SK-N-SH treated with all-trans-retinoic acid at 6 μM for 48 hours (cell line): ENCODE measurements around the gene SMIM34.

Experiments used
- ATAC-seq: fragments of 200-7000 bp; cut with Tn5 transposase; 3 replicates; pipeline ENCODE4 v1.9.1; 2020; ENCODE audit warnings: mild to moderate bottlenecking, moderate library complexity
- ARNTL ChIP-seq: fragments of 450-650 bp; formaldehyde crosslinking; IDR thresholded peaks from 2 replicates; pipeline ENCODE4 v1.5.0; 2020; ENCODE audit warnings: low read depth, mild to moderate bottlenecking, moderate library complexity, borderline replicate concordance
- BACH2 ChIP-seq: fragments of 250-450 bp; sonication (Bioruptor Pico); IDR thresholded peaks from 2 replicates; pipeline ENCODE4 v1.9.0; 2021; ENCODE audit warnings: mild to moderate bottlenecking, borderline replicate concordance
- CSDC2 ChIP-seq: fragments of 250-450 bp; sonication (Bioruptor Pico); IDR thresholded peaks from 2 replicates; pipeline ENCODE4 v1.5.0; 2020; ENCODE audit warnings: mild to moderate bottlenecking, moderate library complexity
- ESRRG ChIP-seq: fragments of 250-450 bp; sonication (Bioruptor Pico); IDR thresholded peaks from 2 replicates; pipeline ENCODE4 v1.6.1; 2021; ENCODE audit warnings: mild to moderate bottlenecking
- GLIS3 ChIP-seq: fragments of 250-450 bp; sonication (Bioruptor Pico); IDR thresholded peaks from 2 replicates; pipeline ENCODE4 v1.5.0; 2020; ENCODE audit warnings: mild to moderate bottlenecking, moderate library complexity
- OSR1 ChIP-seq: fragments of 250-450 bp; sonication (Bioruptor Pico); IDR thresholded peaks from 2 replicates; pipeline ENCODE4 v1.8.0; 2022; ENCODE audit warnings: moderate library complexity, mild to moderate bottlenecking, inconsistent platforms
- PPARA ChIP-seq: fragments of 250-450 bp; sonication (Bioruptor Pico); IDR thresholded peaks from 2 replicates; pipeline ENCODE4 v1.5.0; 2020; ENCODE audit warnings: mild to moderate bottlenecking, borderline replicate concordance
- RARB ChIP-seq: fragments of 250-450 bp; sonication (Bioruptor Pico); IDR thresholded peaks from 2 replicates; pipeline ENCODE4 v1.8.0; 2021; ENCODE audit warnings: mild to moderate bottlenecking, moderate library complexity
- SNAI2 ChIP-seq: fragments of 250-450 bp; sonication (Bioruptor Pico); IDR thresholded peaks from 2 replicates; pipeline ENCODE4 v1.5.0; 2020; ENCODE audit warnings: mild to moderate bottlenecking, moderate library complexity
- TCF4 ChIP-seq: fragments of 250-450 bp; sonication (Bioruptor Pico); IDR thresholded peaks from 2 replicates; pipeline ENCODE4 v1.8.0; 2021; ENCODE audit warnings: mild to moderate bottlenecking, moderate library complexity, borderline replicate concordance
- TOX ChIP-seq: fragments of 250-450 bp; sonication (Bioruptor Pico); IDR thresholded peaks from 2 replicates; pipeline ENCODE4 v1.8.0; 2021; ENCODE audit warnings: mild to moderate bottlenecking, moderate library complexity, borderline replicate concordance
- ZC3H10 ChIP-seq: fragments of 250-450 bp; sonication (Bioruptor Pico); IDR thresholded peaks from 2 replicates; pipeline ENCODE4 v1.5.1; 2021; ENCODE audit warnings: mild to moderate bottlenecking, moderate library complexity
- ZFP30 ChIP-seq: fragments of 450-650 bp; formaldehyde crosslinking; IDR thresholded peaks from 2 replicates; pipeline ENCODE4 v1.5.0; 2022; ENCODE audit warnings: mild to moderate bottlenecking, moderate library complexity
- ZNF565 ChIP-seq: fragments of 450-650 bp; formaldehyde crosslinking; conservative IDR thresholded peaks from 2 replicates; pipeline ENCODE4 v1.5.0; 2020; ENCODE audit warnings: low read depth, mild to moderate bottlenecking, moderate library complexity
- ZNF70 ChIP-seq: fragments of 450-650 bp; formaldehyde crosslinking; IDR thresholded peaks from 2 replicates; pipeline ENCODE4 v1.5.0; 2020; ENCODE audit warnings: mild to moderate bottlenecking, moderate library complexity
- ZNF8 ChIP-seq: fragments of 450-650 bp; formaldehyde crosslinking; IDR thresholded peaks from 2 replicates; pipeline ENCODE4 v1.5.0; 2020; ENCODE audit warnings: mild to moderate bottlenecking, moderate library complexity
- TF ChIP-seq, protein P1 (sequence below): fragments of 250-450 bp; sonication (Bioruptor Pico); IDR thresholded peaks from 2 replicates; pipeline ENCODE4 v1.5.0; 2020; ENCODE audit warnings: mild to moderate bottlenecking, moderate library complexity
- TF ChIP-seq, protein P2 (sequence below): fragments of 250-450 bp; sonication (Bioruptor Pico); IDR thresholded peaks from 2 replicates; pipeline ENCODE4 v1.8.0; 2021; ENCODE audit warnings: low read depth, mild to moderate bottlenecking, moderate library complexity, borderline replicate concordance
- TF ChIP-seq, protein P3 (sequence below): fragments of 250-450 bp; sonication (Bioruptor Pico); IDR thresholded peaks from 2 replicates; pipeline ENCODE4 v1.5.1; 2020; ENCODE audit warnings: low read depth, mild to moderate bottlenecking, moderate library complexity
- TF ChIP-seq, protein P4 (sequence below): fragments of 250-450 bp; sonication (Bioruptor Pico); IDR thresholded peaks from 2 replicates; pipeline ENCODE4 v1.8.0; 2020; ENCODE audit warnings: mild to moderate bottlenecking, moderate library complexity, borderline replicate concordance

Gene SMIM34

DNA sequence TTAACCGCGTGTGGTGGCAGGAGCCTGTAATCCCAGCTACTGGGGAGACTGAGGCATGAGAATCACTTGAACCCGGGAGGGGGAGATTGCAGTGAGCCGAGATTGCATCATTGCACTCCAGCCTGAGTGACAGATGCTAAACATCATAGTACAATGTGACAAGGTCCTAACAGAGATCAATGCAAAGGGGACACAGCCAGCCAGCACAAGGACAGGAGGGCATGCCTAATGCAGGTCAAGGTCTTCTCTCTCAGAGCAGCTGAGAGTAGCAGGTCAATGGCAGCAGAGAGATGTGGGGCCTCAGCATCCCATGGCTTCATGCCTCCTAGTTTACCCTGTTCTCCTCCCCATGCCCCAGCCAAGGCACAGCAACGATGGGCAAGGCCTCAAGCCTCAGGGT, 51.4 kb downstream of the SMIM34 start:
- TF ChIP-seq, protein P1, sequence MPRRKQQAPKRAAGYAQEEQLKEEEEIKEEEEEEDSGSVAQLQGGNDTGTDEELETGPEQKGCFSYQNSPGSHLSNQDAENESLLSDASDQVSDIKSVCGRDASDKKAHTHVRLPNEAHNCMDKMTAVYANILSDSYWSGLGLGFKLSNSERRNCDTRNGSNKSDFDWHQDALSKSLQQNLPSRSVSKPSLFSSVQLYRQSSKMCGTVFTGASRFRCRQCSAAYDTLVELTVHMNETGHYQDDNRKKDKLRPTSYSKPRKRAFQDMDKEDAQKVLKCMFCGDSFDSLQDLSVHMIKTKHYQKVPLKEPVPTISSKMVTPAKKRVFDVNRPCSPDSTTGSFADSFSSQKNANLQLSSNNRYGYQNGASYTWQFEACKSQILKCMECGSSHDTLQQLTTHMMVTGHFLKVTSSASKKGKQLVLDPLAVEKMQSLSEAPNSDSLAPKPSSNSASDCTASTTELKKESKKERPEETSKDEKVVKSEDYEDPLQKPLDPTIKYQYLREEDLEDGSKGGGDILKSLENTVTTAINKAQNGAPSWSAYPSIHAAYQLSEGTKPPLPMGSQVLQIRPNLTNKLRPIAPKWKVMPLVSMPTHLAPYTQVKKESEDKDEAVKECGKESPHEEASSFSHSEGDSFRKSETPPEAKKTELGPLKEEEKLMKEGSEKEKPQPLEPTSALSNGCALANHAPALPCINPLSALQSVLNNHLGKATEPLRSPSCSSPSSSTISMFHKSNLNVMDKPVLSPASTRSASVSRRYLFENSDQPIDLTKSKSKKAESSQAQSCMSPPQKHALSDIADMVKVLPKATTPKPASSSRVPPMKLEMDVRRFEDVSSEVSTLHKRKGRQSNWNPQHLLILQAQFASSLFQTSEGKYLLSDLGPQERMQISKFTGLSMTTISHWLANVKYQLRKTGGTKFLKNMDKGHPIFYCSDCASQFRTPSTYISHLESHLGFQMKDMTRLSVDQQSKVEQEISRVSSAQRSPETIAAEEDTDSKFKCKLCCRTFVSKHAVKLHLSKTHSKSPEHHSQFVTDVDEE, result no peak
- no peak for TF ChIP-seq ZNF70
- TF ChIP-seq RARB (CRISPR knock-in tag), result no peak
- TF ChIP-seq TCF4 (CRISPR knock-in tag), result no peak
- TF ChIP-seq, protein P2, sequence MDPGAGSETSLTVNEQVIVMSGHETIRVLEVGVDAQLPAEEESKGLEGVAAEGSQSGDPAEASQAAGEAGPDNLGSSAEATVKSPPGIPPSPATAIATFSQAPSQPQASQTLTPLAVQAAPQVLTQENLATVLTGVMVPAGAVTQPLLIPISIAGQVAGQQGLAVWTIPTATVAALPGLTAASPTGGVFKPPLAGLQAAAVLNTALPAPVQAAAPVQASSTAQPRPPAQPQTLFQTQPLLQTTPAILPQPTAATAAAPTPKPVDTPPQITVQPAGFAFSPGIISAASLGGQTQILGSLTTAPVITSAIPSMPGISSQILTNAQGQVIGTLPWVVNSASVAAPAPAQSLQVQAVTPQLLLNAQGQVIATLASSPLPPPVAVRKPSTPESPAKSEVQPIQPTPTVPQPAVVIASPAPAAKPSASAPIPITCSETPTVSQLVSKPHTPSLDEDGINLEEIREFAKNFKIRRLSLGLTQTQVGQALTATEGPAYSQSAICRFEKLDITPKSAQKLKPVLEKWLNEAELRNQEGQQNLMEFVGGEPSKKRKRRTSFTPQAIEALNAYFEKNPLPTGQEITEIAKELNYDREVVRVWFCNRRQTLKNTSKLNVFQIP (CRISPR knock-in tag), result no peak
- no peak for TF ChIP-seq CSDC2 (CRISPR knock-in tag)
- no peak for TF ChIP-seq SNAI2 (CRISPR knock-in tag)
- TF ChIP-seq GLIS3 (CRISPR knock-in tag), result no peak
- TF ChIP-seq, protein P3, sequence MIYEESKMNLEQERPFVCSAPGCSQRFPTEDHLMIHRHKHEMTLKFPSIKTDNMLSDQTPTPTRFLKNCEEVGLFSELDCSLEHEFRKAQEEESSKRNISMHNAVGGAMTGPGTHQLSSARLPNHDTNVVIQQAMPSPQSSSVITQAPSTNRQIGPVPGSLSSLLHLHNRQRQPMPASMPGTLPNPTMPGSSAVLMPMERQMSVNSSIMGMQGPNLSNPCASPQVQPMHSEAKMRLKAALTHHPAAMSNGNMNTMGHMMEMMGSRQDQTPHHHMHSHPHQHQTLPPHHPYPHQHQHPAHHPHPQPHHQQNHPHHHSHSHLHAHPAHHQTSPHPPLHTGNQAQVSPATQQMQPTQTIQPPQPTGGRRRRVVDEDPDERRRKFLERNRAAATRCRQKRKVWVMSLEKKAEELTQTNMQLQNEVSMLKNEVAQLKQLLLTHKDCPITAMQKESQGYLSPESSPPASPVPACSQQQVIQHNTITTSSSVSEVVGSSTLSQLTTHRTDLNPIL (CRISPR knock-in tag), result no peak
- no peak for TF ChIP-seq ZNF8 (CRISPR knock-in tag)
- TF ChIP-seq OSR1 (CRISPR knock-in tag), result no peak
- no peak for TF ChIP-seq ZFP30 (CRISPR knock-in tag)
- TF ChIP-seq ZNF565, result no peak
- TF ChIP-seq BACH2, result no peak
- no peak for TF ChIP-seq ARNTL (CRISPR knock-in tag)
- no peak for TF ChIP-seq ZC3H10 (CRISPR knock-in tag)
- no peak for TF ChIP-seq TOX
- ATAC-seq, result no peak

DNA sequence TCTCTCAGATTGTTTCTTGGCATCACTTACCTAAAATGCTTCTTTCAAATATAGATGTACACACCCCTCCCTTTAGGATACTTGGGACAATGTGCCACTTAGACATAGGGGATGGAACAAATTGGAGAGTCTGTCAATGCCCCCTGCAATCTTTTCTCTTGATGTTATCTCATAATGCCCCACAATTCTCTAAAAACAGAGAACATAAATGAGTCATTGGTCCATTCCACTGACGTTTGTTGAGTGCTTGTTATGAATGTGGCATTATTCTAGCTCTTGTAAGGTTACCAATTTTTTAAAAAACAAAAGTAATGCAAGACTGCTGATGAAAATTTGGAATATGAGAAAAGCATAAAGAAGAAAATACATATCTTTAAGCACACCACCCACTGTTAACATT, 54.0 kb downstream of the SMIM34 start:
- TF ChIP-seq PPARA (CRISPR knock-in tag), result no peak
- TF ChIP-seq, protein P1, result no peak
- TF ChIP-seq, protein P4, sequence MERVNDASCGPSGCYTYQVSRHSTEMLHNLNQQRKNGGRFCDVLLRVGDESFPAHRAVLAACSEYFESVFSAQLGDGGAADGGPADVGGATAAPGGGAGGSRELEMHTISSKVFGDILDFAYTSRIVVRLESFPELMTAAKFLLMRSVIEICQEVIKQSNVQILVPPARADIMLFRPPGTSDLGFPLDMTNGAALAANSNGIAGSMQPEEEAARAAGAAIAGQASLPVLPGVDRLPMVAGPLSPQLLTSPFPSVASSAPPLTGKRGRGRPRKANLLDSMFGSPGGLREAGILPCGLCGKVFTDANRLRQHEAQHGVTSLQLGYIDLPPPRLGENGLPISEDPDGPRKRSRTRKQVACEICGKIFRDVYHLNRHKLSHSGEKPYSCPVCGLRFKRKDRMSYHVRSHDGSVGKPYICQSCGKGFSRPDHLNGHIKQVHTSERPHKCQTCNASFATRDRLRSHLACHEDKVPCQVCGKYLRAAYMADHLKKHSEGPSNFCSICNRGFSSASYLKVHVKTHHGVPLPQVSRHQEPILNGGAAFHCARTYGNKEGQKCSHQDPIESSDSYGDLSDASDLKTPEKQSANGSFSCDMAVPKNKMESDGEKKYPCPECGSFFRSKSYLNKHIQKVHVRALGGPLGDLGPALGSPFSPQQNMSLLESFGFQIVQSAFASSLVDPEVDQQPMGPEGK (CRISPR knock-in tag), result no peak
- TF ChIP-seq CSDC2 (CRISPR knock-in tag), result no peak
- no peak for TF ChIP-seq ZNF565
- TF ChIP-seq, protein P2 (CRISPR knock-in tag), result no peak
- TF ChIP-seq BACH2, result no peak
- TF ChIP-seq ESRRG (CRISPR knock-in tag), result no peak
- ATAC-seq, result no peak
